NCI-H82 treated with DMSO at 0.1 percent for 48 hours (cell line): ENCODE data around the gene EPHA10.

Experiments
- DNase-seq: peaks from one replicate; lab custom pipeline; 2025; ENCODE audit not compliant: unreplicated experiment; lab: John Stamatoyannopoulos, UW

The EPHA10 gene

GRCh38 chr1:37764888-37765441 lies at the start of gene EPHA10:
Gene EPHA10 (minus strand): TSS chr1:37765120. CDS start chr1:37765066, 54 bp downstream.
- DNase-seq, result peak; percentile 78

- no peak for DNase-seq
Measured at GRCh38 chr1:37814252-37814651, 49.3 kb upstream of the EPHA10 start.

- DNase-seq, result no peak
Measured at GRCh38 chr1:37813529-37814145, 48.7 kb upstream of the EPHA10 start.

- DNase-seq, result peak; percentile 42
Measured at GRCh38 chr1:37811027-37811655, 46.2 kb upstream of the EPHA10 start.

- no peak for DNase-seq
Measured at GRCh38 chr1:37809942-37810341, 45.0 kb upstream of the EPHA10 start.

GRCh38 chr1:37808369-37809319 lies 43.7 kb upstream of the EPHA10 start:
- DNase-seq, result no peak

- DNase-seq, result peak; percentile 86
Measured at GRCh38 chr1:37807555-37808368, 42.8 kb upstream of the EPHA10 start, which contains the start of the genes C1orf122 and YRDC. Gene C1orf122 (plus strand): TSS chr1:37807790. CDS start chr1:37808405, 615 bp downstream. Gene YRDC (minus strand): TSS chr1:37808208. CDS start chr1:37808180, 28 bp downstream.

- no peak for DNase-seq
Measured at GRCh38 chr1:37807220-37807554, 42.3 kb upstream of the EPHA10 start.

- DNase-seq, result no peak
Measured at GRCh38 chr1:37802439-37802838, 37.5 kb upstream of the EPHA10 start.

GRCh38 chr1:37797750-37798345 lies 32.9 kb upstream of the EPHA10 start:
- no peak for DNase-seq

GRCh38 chr1:37795340-37796125 lies 30.6 kb upstream of the EPHA10 start:
- no peak for DNase-seq

- DNase-seq, result no peak
Measured at GRCh38 chr1:37794372-37795339, 29.7 kb upstream of the EPHA10 start.

GRCh38 chr1:37793773-37794371 lies 29.0 kb upstream of the EPHA10 start, which contains the start of gene MANEAL:
Gene MANEAL (plus strand): TSS chr1:37793847. CDS start chr1:37794183, 336 bp downstream.
- no peak for DNase-seq

- DNase-seq, result no peak
Measured at GRCh38 chr1:37792943-37793686, 28.2 kb upstream of the EPHA10 start.

GRCh38 chr1:37782491-37782890 lies 17.6 kb upstream of the EPHA10 start:
- no peak for DNase-seq

GRCh38 chr1:37778654-37779053 lies 13.7 kb upstream of the EPHA10 start:
- DNase-seq, result no peak

GRCh38 chr1:37776946-37777516 lies 12.1 kb upstream of the EPHA10 start:
- no peak for DNase-seq
